LNCAP (cell line): ENCODE measurements around the gene ZNF511.

Experiments used
- CTCF ChIP-seq: fragments of 450-650 bp; IDR thresholded peaks from 2 replicates; pipeline ENCODE4 v1.5.1; 2017; ENCODE audit warnings: mild to moderate bottlenecking

Gene ZNF511

GRCh38 chr10:133358162-133358924, 49.6 kb downstream of the ZNF511 start:
- TF ChIP-seq CTCF, result no peak

DNA sequence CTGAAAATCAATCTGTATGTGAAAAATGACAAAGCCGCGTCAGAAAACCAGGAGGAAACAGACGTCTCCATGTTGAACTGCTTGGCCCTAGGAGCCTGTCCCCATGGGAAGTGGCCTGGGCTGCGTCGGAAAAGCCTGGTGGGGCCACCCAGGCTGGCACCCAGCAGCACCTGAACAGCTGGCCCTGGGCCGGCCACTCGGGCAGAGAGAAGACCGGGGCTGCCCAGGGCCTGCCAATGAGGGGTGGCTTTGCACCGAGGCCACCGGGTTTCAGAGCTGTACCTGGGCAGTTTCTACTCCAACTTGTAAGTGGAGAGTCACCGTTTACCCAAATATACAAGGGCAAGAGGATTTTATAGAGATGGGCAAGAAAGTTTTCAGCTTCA, 50.2 kb downstream of the ZNF511 start:
- no peak for TF ChIP-seq CTCF

DNA sequence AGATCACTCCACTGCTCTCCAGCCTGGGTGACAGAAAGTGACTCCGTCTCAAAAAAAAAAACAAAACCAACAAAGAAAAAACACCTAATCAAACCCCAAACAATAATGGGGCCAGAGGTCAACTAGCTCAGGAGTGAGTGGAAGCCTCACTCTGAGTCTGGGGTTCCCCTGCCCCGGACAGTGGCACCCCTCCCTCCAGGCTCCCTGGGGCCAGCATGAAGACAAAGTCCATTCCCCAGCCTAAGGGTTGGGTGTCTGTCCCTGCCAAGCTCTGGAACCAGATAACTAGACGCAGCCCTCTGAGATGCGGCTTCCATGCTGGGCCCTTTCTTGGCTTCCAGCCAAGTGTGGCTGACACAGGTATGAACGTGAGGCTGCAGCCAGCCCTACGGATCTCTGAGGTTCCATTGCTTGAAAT, 50.8 kb downstream of the ZNF511 start:
- TF ChIP-seq CTCF, result no peak

- no peak for TF ChIP-seq CTCF
These were observed 51.4 kb downstream of the ZNF511 start for GRCh38 chr10:133359972-133360610.

GRCh38 chr10:133361227-133361626, 52.5 kb downstream of the ZNF511 start:
- no peak for TF ChIP-seq CTCF

GRCh38 chr10:133361773-133362441, 53.2 kb downstream of the ZNF511 start:
- TF ChIP-seq CTCF, result no peak
